Esophagus muscularis mucosa (tissue), 4 donors: ENCODE results near the gene LRWD1. TPM values are rescaled to one million over a fixed set of nuclear protein-coding genes. Genes with fewer than 3 reads are reported as not detected.

Experiments used
- DNase-seq: peaks from one replicate; pipeline ENCODE4 v3.0.0-alpha.2; 2017; ENCODE audit errors: extremely low spot score
- H3K27ac ChIP-seq, 4 donors: fragments of 200-600 bp; sonication (generic); replicated peaks in 1 of 4; 1 replicate in 3 of 4; 2 replicates in 1 of 4; pipeline ENCODE4 v1.5.1; 2016 to 2019; ENCODE audit warnings: mild to moderate bottlenecking in 1 of 4
- H3K27me3 ChIP-seq, 4 donors: fragments of 200-600 bp; sonication (generic); one replicate each; pipeline versions ENCODE4 v1.5.1 to v1.6.0; 2016 to 2019
- H3K36me3 ChIP-seq, 4 donors: fragments of 200-600 bp; sonication (generic); one replicate each; pipeline ENCODE4 v1.5.1; 2016 to 2019
- H3K4me1 ChIP-seq, 4 donors: fragments of 200-600 bp; sonication (generic); one replicate each; pipeline ENCODE4 v1.5.1; 2016 to 2019
- H3K4me3 ChIP-seq, 4 donors: fragments of 200-600 bp; sonication (generic); 1 replicate in 2 of 4; 2 replicates in 2 of 4; pipeline ENCODE4 v1.5.1; 2016 to 2019; ENCODE audit warnings: mild to moderate bottlenecking in 4 of 4, moderate library complexity in 1 of 4
- H3K9me3 ChIP-seq, 4 donors: fragments of 200-600 bp; sonication (generic); 1 replicate in 3 of 4; 2 replicates in 1 of 4; pipeline ENCODE4 v1.5.1; 2016 to 2019
- EP300 ChIP-seq: sonication (generic); formaldehyde crosslinking; IDR thresholded peaks from one replicate; pipeline ENCODE4 v1.6.1; 2017; ENCODE audit warnings: antibody characterized with exemption
- POLR2A ChIP-seq: fragments of 450-650 bp; IDR thresholded peaks from one replicate; pipeline ENCODE4 v1.6.1; 2017; ENCODE audit warnings: antibody characterized with exemption, moderate library complexity, mild to moderate bottlenecking, low read depth
- POLR2AphosphoS5 ChIP-seq, 2 donors: sonication (generic); formaldehyde crosslinking; IDR thresholded peaks; one replicate each; pipeline ENCODE4 v1.6.1; 2017; ENCODE audit warnings: antibody characterized with exemption in 2 of 2
- WGBS: methylation state at CpG from one replicate; pipeline ENCODE4 v1.1.5; 2018; 5-methylcytosine and 5-hydroxymethylcytosine counted together
- intact Hi-C: fragments of 100-400 bp; cut with DNase I; formaldehyde crosslinking; loops from one replicate; pipeline ENCODE4 v1.15.1; 2023
- total RNA-seq, 4 donors: library from RNA; depleted of rRNA; stranded (reverse); fragments of >200 nt; gene quantifications; one replicate each; pipeline versions ENCODE4 v1.1.0 to v1.2.1, GENCODE V29; 2016
- TF ChIP-seq, protein P1 (sequence below), 3 experiments: fragments of 200-600 bp in 2 of 3; fragments of 450-650 bp in 1 of 3; sonication (generic) in 2 of 3; IDR thresholded peaks; one replicate each; pipeline ENCODE4 v1.5.1; 2017 to 2019; ENCODE audit warnings: antibody characterized with exemption in 3 of 3, mild to moderate bottlenecking in 2 of 3, moderate library complexity in 1 of 3

Gene LRWD1
- 10 to 100 TPM in 3 of 4 donors, 1 to 10 TPM in 1; 10.0 to 32.7 (median 17.0) TPM for total RNA-seq

DNA sequence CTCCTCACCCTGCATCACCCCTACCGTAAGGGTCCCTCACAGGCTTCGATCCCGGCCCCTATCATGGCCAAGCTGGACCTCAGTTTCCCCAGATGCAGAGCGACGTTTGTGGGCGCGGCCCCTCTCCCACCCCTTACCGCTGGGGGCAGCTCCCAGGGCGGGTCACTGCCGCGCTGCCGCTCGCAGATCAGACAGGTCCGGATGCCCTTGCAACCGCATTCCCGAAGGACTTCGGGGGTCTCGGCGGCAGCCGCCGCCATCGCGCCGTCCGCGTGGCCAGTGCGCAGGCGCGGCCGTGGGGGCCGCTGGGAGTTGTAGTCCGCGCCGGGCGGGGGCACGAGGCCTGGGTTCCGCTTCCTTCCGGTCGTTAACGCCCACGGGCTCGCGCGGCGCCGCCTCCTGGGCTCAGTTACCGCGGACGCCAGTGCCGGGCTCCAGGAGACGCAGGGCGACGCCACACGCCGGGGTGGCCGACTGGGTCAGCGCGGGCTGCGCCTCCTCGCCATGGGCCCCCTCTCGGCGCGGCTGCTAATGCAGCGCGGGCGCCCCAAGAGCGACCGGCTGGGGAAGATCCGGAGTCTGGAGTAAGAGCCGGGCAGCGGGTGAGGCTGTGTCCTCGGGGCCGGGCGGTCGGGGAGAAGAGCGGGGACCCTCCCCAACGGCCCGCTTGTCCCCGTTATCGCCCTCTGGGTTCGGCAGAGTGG lies at the start of gene LRWD1, which contains the start of gene ALKBH4:
Gene LRWD1, plus strand, starts transcription at position 408 of the 704 bp plus-strand sequence. Its CDS starts 97 bp downstream, at position 505.
Gene ALKBH4, minus strand, starts transcription at position 287 of the 704 bp plus-strand sequence. Its CDS starts 27 bp downstream, at position 260.
- intact Hi-C loops: no loop called here

GRCh38 chr7:102415685-102416225 lies 49.0 kb upstream of the LRWD1 start:
- Histone ChIP-seq H3K27me3 (no peaks in the 10 kb centered on the region), H3K36me3 (peaks cover 15 to 98% (median 84%) of the 10 kb centered on the region in 4 donors), H3K4me3 (no peak overlapping the region), H3K4me1 (peaks cover 0 to 10% (median 4%) of the 10 kb centered on the region in 4 donors), H3K27ac (no peak overlapping the region), H3K9me3 (no peaks in the 10 kb centered on the region)
- WGBS: 88% methylated on average over 9 of the region's 12 CpGs
- no peak for TF ChIP-seq POLR2AphosphoS5 (IDR thresholded peaks at IDR 0.05)
- TF ChIP-seq POLR2A: no peak
- TF ChIP-seq EP300: no peak
- TF ChIP-seq, protein P1, sequence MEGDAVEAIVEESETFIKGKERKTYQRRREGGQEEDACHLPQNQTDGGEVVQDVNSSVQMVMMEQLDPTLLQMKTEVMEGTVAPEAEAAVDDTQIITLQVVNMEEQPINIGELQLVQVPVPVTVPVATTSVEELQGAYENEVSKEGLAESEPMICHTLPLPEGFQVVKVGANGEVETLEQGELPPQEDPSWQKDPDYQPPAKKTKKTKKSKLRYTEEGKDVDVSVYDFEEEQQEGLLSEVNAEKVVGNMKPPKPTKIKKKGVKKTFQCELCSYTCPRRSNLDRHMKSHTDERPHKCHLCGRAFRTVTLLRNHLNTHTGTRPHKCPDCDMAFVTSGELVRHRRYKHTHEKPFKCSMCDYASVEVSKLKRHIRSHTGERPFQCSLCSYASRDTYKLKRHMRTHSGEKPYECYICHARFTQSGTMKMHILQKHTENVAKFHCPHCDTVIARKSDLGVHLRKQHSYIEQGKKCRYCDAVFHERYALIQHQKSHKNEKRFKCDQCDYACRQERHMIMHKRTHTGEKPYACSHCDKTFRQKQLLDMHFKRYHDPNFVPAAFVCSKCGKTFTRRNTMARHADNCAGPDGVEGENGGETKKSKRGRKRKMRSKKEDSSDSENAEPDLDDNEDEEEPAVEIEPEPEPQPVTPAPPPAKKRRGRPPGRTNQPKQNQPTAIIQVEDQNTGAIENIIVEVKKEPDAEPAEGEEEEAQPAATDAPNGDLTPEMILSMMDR (IDR thresholded peaks at IDR 0.05): no peak
- intact Hi-C loops: no loop called here
- DNase-seq: no peak

More for the DNA sequence above, at the start of gene LRWD1, which contains the start of gene ALKBH4:
- peak; percentile 97 for DNase-seq
- peaks cover 16 to 54% (median 38%) of the 10 kb centered on the region in 4 donors for H3K4me1 ChIP-seq
- H3K27ac ChIP-seq: peak within 1 kb of the TSS; percentile 78 to 84 (median 81)
- no peaks in the 10 kb centered on the region for H3K9me3 ChIP-seq
- peaks cover 0 to 28% (median 22%) of the 10 kb centered on the region in 4 donors for H3K36me3 ChIP-seq
- H3K27me3 ChIP-seq: no peaks in the 10 kb centered on the region
- 0% methylated on average over 7 of the region's 81 CpGs for WGBS
- peak within 1 kb of the TSS; percentile 89 to 98 (median 96) for H3K4me3 ChIP-seq
- TF ChIP-seq, protein P1 (IDR thresholded peaks at IDR 0.05): peak; percentile 14 to 54 (median 21)
- TF ChIP-seq POLR2A (no peak), EP300 (no peak), POLR2AphosphoS5 (IDR thresholded peaks at IDR 0.05) (peak; percentile 80 to 86)

- WGBS: 93% methylated on average over 6 of the region's 6 CpGs
Measured at GRCh38 chr7:102416406-102416805, 48.4 kb upstream of the LRWD1 start.

DNA sequence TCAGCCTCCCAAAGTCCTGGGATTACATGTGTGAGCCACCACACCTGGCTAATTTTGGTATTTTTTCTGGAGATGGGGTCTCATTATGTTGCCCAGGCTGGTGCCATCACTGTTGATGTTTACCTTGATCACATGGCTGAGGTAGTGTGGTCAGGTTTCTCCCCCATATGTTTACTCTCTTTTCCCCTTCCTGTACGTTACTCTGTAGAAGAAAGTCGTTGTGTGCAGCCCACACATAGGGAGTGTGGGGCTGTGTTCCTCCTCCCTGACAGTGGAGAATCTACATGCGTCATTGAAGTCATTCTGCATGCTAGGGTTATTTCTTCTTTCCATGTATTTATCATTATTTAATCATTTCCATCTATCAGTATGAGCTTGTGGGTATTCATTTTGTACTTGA lies 47.7 kb upstream of the LRWD1 start:
- H3K9me3 ChIP-seq: no peaks in the 10 kb centered on the region
- DNase-seq: no peak
- intact Hi-C loops: no loop called here
- H3K4me3 ChIP-seq: no peak overlapping the region
- TF ChIP-seq POLR2AphosphoS5 (IDR thresholded peaks at IDR 0.05): no peak
- 82% methylated on average over 3 of the region's 3 CpGs for WGBS
- no peaks in the 10 kb centered on the region for H3K27me3 ChIP-seq
- H3K27ac ChIP-seq: no peak overlapping the region
- peaks cover 20 to 98% (median 83%) of the 10 kb centered on the region in 4 donors for H3K36me3 ChIP-seq
- H3K4me1 ChIP-seq: peaks cover 0 to 9% (median 4%) of the 10 kb centered on the region in 4 donors

More at GRCh38 chr7:102416406-102416805, 48.4 kb upstream of the LRWD1 start:
- TF ChIP-seq, protein P1 (IDR thresholded peaks at IDR 0.05): no peak
- TF ChIP-seq POLR2AphosphoS5 (IDR thresholded peaks at IDR 0.05): no peak
- no peak for TF ChIP-seq EP300
- TF ChIP-seq POLR2A: no peak
- Histone ChIP-seq H3K9me3 (no peaks in the 10 kb centered on the region), H3K36me3 (peaks cover 15 to 98% (median 84%) of the 10 kb centered on the region in 4 donors), H3K27me3 (no peaks in the 10 kb centered on the region), H3K4me1 (peaks cover 0 to 10% (median 4%) of the 10 kb centered on the region in 4 donors), H3K4me3 (no peak overlapping the region), H3K27ac (no peak overlapping the region)
- DNase-seq: no peak
- intact Hi-C loops: no loop called here

- H3K9me3 ChIP-seq: no peaks in the 10 kb centered on the region
- intact Hi-C loops: no loop called here
- no peak for DNase-seq
- H3K4me3 ChIP-seq: no peak overlapping the region
- H3K4me1 ChIP-seq: no peaks in the 10 kb centered on the region
- WGBS: 96% methylated on average over 5 of the region's 5 CpGs
- TF ChIP-seq POLR2AphosphoS5 (IDR thresholded peaks at IDR 0.05) (no peak), EP300 (no peak), POLR2A (no peak)
- TF ChIP-seq, protein P1 (IDR thresholded peaks at IDR 0.05): no peak
- H3K27me3 ChIP-seq: no peaks in the 10 kb centered on the region
- H3K36me3 ChIP-seq: peaks cover 20 to 99% (median 78%) of the 10 kb centered on the region in 4 donors
- no peak overlapping the region for H3K27ac ChIP-seq
Measured at GRCh38 chr7:102418592-102418991, 46.2 kb upstream of the LRWD1 start.
